Measurements from ENCODE around the gene ATAD3A.

Gene ATAD3A

DNA sequence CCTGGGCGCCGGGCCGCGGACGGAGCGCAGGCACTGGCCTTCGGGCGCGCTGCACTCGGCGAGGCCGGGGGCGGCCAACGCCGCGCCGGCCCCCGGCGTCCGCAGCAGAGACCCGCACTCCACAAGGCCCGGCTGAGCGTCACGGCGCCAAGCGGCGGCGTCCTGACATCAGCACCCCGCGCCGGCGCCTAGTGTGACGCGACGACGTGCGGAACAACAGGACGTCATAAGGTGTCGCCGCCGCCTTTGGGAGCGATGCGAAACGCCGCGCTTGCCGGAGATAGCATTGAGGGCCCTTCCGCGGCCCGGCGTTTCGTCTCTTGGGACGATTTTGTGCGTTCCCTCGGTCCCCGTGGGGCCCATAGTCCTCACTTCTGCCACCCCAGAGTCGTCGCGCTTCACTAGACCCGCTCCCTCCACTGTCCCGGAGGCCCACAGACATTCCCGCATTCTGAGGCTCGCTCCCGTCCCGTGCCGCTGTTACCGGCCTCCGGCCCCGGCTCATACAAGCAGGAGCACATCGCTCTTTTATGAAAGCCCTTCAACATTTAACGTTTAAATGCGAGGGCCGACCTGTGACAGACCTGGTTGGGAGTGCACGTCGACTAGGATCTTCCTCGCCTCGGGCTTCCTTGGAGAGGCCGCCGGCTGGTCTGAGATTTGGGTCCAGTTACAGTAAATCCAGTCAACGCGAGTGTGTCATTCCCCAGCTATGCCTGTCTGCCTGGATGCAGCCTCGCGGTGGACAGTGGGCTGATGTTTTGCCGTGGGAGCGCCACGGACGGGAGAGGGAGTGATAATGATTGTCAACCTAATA, 63.0 kb downstream of the ATAD3A start, which contains the start of gene SSU72:
SSU72 (minus strand) TSS at position 143 of the 817 bp plus-strand sequence. CDS start 306 bp downstream, outside the sequence.
- peak; percentile 96 for DNase-seq
- TF ChIP-seq, protein P1, sequence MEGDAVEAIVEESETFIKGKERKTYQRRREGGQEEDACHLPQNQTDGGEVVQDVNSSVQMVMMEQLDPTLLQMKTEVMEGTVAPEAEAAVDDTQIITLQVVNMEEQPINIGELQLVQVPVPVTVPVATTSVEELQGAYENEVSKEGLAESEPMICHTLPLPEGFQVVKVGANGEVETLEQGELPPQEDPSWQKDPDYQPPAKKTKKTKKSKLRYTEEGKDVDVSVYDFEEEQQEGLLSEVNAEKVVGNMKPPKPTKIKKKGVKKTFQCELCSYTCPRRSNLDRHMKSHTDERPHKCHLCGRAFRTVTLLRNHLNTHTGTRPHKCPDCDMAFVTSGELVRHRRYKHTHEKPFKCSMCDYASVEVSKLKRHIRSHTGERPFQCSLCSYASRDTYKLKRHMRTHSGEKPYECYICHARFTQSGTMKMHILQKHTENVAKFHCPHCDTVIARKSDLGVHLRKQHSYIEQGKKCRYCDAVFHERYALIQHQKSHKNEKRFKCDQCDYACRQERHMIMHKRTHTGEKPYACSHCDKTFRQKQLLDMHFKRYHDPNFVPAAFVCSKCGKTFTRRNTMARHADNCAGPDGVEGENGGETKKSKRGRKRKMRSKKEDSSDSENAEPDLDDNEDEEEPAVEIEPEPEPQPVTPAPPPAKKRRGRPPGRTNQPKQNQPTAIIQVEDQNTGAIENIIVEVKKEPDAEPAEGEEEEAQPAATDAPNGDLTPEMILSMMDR (IDR thresholded peaks at IDR 0.05; ENCODE audit: low read depth, low read length), result no peak
- Histone ChIP-seq H3K36me3 (peaks cover 13% of the 10 kb centered on the region), H3K27me3 (peaks cover 16% of the 10 kb centered on the region), H3K4me3 (ENCODE audit: low read depth, low read length) (peak within 1 kb of the TSS; percentile 99), H3K9me3 (no peaks in the 10 kb centered on the region), H3K4me1 (peaks cover 5% of the 10 kb centered on the region; the same call in 1 of the 2 replicates)

DNA sequence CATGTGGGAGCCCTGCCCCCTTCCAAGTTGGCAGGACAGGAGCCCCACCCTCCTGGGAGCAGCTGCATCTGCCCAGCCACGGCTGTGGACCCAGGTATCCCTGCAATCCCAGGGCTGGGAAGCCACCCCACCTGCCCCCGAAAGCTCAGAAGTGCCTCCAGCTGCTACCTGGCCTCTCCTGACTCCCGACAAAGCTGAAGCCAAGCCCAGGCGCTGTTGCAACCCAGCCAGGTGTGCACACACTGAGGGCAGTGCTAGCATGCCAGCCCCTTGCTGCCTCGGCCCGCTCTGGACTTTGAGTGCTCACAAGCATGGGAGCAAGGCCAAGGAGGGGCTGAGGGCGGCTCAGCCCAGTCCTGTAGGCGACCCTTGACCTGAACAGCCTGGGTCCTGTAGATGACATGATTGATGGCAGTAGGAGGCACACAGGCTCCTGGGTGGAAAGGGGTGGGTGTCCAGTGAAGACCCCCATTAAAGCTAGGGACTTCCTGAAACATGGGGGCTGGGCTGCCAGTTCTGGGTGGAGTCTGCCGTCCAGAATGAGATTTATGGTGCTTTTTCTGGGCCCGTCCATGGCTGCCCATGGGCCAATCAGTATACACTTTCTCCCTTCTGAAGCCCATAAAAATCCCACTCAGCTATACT, 65.5 kb downstream of the ATAD3A start:
- TF ChIP-seq, protein P1 (IDR thresholded peaks at IDR 0.05; ENCODE audit: low read depth, low read length), result no peak
- Histone ChIP-seq H3K4me1 (peaks cover 5% of the 10 kb centered on the region; the same call in 1 of the 2 replicates), H3K9me3 (no peaks in the 10 kb centered on the region), H3K4me3 (ENCODE audit: low read depth, low read length) (no peak overlapping the region), H3K27me3 (peaks cover 41% of the 10 kb centered on the region), H3K36me3 (peaks cover 5% of the 10 kb centered on the region)
- DNase-seq, result no peak

DNA sequence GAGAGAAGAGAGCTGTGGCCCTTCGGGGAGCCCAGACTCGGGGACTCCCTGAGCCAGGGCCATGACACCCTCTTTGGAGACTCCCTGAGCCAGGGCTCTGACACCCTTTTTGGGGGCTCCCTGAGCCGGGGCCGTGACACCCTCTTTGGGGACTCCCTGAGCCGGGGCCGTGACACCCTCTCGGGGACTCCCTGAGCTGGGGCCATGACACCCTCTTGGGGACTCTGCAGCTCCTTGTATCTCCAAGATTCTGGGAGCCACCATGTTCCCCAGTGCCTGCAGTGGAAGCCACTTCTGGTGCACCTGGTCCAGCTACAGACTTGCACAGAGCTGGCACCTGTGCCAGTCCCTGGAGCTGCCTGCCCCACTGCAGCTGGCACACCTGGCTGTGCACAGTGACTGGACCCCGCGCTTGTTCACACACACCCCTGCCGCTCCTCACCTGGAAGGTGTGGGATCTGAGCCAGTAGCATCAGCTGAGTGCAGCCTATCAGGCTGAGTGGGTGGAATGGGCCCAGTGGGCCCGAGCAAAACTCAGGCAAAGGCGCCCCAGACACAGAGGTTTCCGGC, 66.5 kb downstream of the ATAD3A start:
- H3K4me3 ChIP-seq (ENCODE audit: low read depth, low read length), result no peak overlapping the region
- TF ChIP-seq, protein P1 (IDR thresholded peaks at IDR 0.05; ENCODE audit: low read depth, low read length), result no peak
- peaks cover 51% of the 10 kb centered on the region for H3K27me3 ChIP-seq
- H3K9me3 ChIP-seq, result no peaks in the 10 kb centered on the region
- no peak for DNase-seq
- H3K4me1 ChIP-seq, result peaks cover 5% of the 10 kb centered on the region; the same call in 1 of the 2 replicates
- peaks cover 5% of the 10 kb centered on the region for H3K36me3 ChIP-seq

DNA sequence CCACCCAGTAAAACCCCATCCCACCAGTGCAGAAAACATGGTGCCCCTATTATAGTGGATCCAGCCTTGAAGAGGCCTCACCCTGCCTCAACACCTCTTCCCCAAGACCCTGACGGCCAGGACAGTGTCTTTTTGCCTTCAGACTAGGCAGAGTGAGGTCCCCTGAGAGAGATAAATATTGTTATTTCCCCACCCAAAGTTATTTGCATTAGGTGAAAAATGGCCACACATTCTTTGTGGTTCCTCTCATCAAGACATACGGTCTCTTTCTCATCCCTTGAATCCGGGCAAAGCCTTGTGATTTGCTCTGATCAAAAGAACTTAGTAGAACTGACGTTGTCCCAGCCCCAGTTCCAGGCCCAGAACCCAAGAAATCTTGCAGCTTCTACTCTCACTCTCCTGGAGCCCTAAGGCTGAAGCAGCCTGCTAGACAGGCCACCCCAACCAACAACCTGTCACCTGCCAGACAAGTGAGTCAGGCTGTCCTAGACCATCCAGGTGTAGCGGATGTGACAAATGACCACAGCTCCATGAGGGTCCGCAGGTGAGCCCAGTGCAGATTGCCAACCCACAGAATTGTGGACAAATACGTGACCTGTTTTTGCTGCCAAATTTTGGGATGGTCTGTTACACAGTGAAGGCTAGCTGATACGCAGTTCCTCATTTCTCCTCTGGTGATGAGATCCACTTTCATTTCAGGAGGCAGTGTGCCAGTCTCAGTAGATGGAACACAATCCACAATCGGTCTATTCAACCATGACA, 70.8 kb downstream of the ATAD3A start:
- no peaks in the 10 kb centered on the region for H3K36me3 ChIP-seq
- H3K4me1 ChIP-seq, result no peaks in the 10 kb centered on the region
- H3K9me3 ChIP-seq, result no peaks in the 10 kb centered on the region
- H3K27me3 ChIP-seq, result peaks cover 68% of the 10 kb centered on the region
- TF ChIP-seq, protein P1 (IDR thresholded peaks at IDR 0.05; ENCODE audit: low read depth, low read length), result no peak
- H3K4me3 ChIP-seq (ENCODE audit: low read depth, low read length), result no peak overlapping the region
- DNase-seq, result no peak

DNA sequence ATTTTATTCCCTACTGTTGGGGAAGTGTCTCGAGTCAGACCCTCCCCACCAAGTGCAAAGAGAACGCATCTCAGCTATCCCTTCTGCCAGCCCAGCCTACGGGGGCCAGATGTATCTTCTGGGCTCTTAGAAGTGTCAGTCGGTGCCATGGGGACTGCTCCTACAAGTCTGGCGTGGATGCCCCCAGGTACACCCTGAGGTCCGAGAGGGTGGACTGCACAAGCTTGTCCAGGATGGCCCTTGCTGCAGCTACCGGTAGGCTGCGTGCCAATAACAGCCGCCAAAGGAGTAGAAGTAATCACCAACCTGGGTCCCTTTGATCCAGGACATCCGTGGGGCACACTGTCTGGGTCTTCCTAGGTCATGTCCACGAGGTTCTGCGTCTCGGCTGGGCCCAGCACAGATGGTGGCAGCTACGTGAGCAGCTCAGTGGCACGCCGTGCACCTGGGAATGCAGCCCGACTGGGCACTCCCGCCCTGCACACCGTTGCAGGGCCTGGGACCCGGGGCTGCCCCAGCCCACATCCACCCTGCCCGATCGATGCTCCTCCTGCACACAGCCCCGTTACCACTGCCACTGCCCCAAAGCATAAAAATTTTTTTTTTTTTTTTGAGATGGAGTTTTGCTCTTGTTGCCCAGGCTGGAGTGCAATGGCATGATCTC, 71.5 kb downstream of the ATAD3A start:
- Histone ChIP-seq H3K9me3 (no peaks in the 10 kb centered on the region), H3K27me3 (peaks cover 67% of the 10 kb centered on the region), H3K36me3 (no peaks in the 10 kb centered on the region), H3K4me1 (no peaks in the 10 kb centered on the region), H3K4me3 (ENCODE audit: low read depth, low read length) (no peak overlapping the region)
- no peak for DNase-seq
- TF ChIP-seq, protein P1 (IDR thresholded peaks at IDR 0.05; ENCODE audit: low read depth, low read length), result no peak
